ENCODE measurements around the gene CUL5.
"Not testable (repeated sequence)": the region's sequence is repeated elsewhere in the genome, so short reads cannot be mapped to it uniquely, and the experiment has no call there.

The CUL5 gene

GRCh38 chr11:108117746-108118371, 109.2 kb downstream of the CUL5 start:
- peak; percentile 38 for DNase-seq

DNA sequence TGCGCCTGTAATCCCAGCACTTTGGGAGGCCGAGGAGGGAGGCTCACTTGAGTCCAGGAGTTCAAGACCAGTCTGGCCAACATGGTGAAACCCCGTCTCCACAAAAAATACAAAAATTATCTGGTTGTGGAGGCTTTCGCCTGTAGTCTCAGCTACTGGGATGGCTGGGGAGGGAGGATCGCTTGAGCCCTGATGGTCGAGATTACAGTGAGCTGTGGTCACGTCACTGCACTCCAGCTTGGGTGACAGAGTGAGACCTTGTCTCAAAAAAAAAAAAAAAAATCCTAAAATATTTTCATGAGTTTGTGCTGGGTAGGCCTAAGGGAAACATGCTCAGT, 112.2 kb downstream of the CUL5 start:
- DNase-seq = not testable (repeated sequence)

DNA sequence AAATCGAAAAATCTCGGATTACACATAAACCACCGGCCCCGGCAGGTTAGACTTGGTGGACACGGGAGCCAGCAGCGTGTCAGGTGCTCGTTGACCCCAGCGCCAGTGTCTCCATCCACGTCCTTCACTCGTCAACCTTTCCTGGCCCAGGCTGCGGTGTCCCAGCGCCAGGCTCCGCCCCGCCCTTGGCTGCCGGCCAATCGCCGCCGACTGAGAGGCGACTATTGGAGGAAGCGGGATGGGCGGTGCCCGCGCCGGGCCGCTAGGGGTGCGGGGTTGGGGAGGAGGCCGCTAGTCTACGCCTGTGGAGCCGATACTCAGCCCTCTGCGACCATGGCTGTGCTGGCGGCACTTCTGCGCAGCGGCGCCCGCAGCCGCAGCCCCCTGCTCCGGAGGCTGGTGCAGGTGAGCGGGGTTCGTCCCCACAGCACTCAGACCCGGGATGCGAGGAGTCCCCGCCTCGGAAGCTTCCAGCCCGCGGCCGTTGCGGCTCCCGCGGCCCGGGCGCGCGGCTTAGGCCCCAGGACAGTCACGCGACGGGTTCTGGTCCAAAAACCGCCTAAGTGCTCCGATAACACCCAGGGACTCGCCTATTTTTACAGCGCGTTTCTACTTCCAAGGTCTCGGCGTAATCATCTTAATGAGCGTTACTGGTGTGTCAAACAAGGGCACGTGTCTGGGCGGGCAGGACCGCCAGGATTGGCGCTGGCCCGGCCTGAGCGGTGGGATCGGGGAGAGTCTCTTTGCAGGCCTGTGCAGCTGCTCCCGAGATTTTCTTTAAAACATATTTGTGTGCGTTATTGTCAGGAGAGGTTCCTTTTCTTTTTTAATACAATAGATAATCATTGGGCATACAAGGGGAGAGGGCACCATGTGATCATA, 112.8 kb downstream of the CUL5 start, which contains the start of gene ACAT1:
TSS of gene ACAT1 (plus strand) at position 294 of the 882 bp plus-strand sequence. CDS start at position 334, 40 bp downstream.
- peak; percentile 87 for DNase-seq

DNA sequence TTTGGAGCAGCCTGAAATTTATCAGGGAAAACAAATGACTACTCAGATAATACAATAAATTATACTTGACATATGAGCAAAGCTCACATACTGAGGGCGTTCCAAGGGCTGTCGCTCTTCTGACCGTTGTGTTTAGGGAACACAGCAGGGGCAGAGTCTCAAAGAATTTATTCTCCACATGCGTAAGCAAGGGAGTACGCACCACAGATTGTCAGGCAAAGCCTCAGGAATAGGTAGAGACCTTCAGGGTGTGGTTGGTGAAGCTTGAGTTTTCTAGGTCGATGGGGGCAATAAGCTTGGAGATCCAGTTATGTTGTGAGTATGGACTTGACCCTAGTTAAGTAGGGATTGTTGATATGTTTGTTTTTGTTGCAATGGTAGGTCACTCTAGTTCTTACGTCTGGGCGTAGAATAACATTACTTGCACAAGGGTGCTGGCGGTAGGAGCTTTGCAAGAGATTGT, 113.5 kb downstream of the CUL5 start:
- no peak for DNase-seq

- no peak for DNase-seq
These were observed 116.4 kb downstream of the CUL5 start for GRCh38 chr11:108125096-108125495.

DNA sequence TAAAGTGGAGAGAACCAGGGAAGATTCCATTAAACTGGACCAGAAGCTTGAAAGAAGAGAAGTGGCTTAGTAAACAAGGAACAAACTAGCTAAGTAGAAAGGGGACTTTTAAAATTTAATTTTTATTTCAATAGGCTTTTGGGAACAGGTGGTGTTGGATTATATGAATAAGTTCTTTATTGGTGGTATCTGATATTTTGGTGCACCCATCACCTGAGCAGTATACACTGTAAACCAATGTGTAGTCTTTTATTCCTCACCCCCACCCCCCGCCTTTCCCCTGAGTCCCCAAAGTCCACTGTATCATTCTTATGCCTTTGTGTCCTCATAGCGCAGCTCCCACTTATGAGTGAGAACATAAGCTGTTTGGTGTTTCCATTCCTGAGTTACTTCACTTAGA, 120.1 kb downstream of the CUL5 start:
- DNase-seq = no peak

- DNase-seq = no peak
These were observed 123.3 kb downstream of the CUL5 start for GRCh38 chr11:108131993-108132392.

- not testable (repeated sequence) for DNase-seq
These were observed 124.4 kb downstream of the CUL5 start for GRCh38 chr11:108132993-108133538.

GRCh38 chr11:108135845-108136544, 127.3 kb downstream of the CUL5 start:
- no peak for DNase-seq

DNA sequence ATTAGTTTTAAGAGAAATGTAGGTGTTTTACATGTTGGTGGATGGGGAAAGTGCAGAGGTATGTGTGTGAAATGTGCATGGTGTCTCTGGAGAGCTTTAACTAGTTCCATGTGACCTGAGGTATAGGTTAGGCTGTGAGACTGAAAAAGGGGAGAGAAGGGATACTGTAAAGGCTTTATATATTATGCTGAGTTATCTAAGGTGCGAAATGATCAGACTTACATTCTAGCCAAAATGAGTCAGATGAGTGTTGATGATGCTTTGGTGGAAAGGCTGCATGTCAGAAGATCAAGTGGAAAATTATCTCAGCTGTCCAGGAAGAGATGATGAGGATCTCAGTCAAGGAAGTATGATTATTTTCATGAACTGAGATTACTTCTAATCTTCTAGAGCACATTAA, 128.5 kb downstream of the CUL5 start:
- DNase-seq = no peak

DNA sequence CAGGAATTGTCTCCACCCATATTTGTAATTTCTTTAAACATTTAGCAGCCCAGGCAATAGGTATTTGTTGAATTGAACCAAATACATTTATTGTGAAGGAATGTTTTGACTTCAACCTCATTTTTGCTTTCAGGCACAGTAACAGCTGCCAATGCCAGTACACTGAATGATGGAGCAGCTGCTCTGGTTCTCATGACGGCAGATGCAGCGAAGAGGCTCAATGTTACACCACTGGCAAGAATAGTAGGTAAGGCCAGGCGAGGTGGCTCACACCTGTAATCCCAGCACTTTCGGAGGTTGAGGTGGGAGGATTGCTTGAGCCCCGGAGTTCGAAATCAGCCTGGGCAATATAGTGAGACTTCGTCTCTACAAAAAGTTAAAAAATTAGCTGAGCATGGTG, 133.6 kb downstream of the CUL5 start:
- DNase-seq = no peak

DNA sequence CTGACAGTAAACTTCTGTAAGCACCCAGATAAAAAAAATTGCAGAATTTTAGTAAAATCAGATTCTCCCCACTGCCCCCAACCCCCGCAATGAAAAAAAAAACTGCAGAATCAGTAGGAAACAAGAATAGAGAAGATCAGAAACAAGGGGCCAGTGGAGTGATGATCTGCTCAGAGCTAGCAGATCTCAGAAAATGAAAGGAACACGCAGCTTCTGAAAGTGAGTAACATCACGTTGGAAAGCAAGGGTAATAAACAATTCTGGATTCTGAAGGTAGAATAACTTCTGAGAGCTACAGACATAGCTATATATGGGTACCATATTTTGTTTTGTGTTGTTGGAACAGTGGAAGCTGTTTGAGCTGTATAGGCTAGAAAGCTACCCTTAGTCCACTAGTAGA, 135.9 kb downstream of the CUL5 start:
- DNase-seq = no peak

DNA sequence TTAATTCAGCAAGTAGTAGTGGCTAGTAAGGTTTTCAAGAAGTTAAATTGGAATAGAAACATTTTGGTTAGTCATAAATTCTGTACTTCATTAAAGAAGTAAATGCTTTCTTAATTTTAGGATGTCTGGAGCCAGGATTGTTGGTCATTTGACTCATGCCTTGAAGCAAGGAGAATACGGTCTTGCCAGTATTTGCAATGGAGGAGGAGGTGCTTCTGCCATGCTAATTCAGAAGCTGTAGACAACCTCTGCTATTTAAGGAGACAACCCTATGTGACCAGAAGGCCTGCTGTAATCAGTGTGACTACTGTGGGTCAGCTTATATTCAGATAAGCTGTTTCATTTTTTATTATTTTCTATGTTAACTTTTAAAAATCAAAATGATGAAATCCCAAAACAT, 138.5 kb downstream of the CUL5 start:
- no peak for DNase-seq

GRCh38 chr11:108148556-108148955, 139.9 kb downstream of the CUL5 start:
- no peak for DNase-seq

- no peak for DNase-seq
These were observed 145.9 kb downstream of the CUL5 start for GRCh38 chr11:108154591-108154990.
